GM10266 (cell line): Measurements from ENCODE around the gene HTT.

Experiments used
- DNase-seq: peaks from one replicate; pipeline ENCODE4 v3.0.0; 2012; ENCODE audit errors: extremely low spot score
- CTCF ChIP-seq: IDR thresholded peaks from 2 replicates; pipeline ENCODE4 v1.5.1; 2012; ENCODE audit warnings: mild to moderate bottlenecking, low read depth; ENCODE audit not compliant: control insufficient read depth, insufficient read depth; ENCODE audit errors: missing control alignments

The HTT gene

GRCh38 chr4:3197366-3198105 is 123.1 kb downstream of the HTT start:
- TF ChIP-seq CTCF = no peak
- DNase-seq = no peak

GRCh38 chr4:3198906-3199305 is 124.4 kb downstream of the HTT start:
- DNase-seq = no peak
- no peak for TF ChIP-seq CTCF

GRCh38 chr4:3199653-3200422 is 125.4 kb downstream of the HTT start:
- no peak for DNase-seq
- TF ChIP-seq CTCF = no peak

- TF ChIP-seq CTCF = no peak
- no peak for DNase-seq
Observed at GRCh38 chr4:3200423-3201090, 126.1 kb downstream of the HTT start.

GRCh38 chr4:3201718-3202702 is 127.5 kb downstream of the HTT start:
- TF ChIP-seq CTCF = no peak
- peak; percentile 61 for DNase-seq

GRCh38 chr4:3202836-3203820 is 128.6 kb downstream of the HTT start:
- DNase-seq = no peak

More at GRCh38 chr4:3202836-3203820, 128.6 kb downstream of the HTT start:
- TF ChIP-seq CTCF = no peak
